ENCODE data around the gene XKR7. TPM values are rescaled to one million over a fixed set of nuclear protein-coding genes. Genes with fewer than 3 reads are reported as not detected.

XKR7 gene
- total RNA-seq, 3 donors from 2014 or later (not counting 1 experiment from before 2014, with no cell fraction given) = not detected

DNA sequence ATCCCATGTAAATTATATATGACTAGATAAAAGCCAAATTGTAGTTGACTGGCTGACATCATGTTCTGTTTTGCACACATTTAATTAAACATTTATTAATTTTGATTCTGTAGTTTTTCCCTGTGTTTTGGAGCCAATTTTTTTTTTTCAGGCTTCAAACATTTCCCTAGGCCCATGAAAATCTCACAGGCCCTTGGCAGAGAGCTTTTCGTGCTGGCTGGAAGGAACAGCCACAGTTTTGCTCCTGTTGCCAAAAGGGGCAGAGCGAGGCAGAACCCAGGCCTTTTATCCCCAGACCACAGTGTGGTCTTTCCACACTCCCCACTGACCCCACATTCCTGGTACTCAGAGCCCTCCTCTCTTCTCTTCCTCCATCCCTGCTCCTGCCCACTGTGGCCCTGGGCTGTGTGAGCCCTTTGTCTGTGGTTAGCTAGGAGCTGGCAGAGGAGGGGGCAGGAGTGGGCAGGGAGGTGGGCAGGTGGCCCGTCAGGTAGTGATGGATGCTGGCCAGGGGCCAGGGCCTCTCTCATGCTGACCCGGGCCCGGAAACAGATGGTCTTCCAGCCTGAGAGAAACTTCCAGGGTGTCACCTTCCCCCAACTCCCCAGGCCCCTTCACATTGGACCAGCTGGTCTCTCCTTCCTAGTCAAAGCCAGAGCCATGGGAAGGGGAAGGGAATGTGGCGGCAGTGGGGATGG, 22.8 kb downstream of the XKR7 start:
- Histone ChIP-seq H3K4me3 (ENCODE audit: low read length) (no peak overlapping the region), H3K9me3 (ENCODE audit: control insufficient read depth, insufficient read depth, low read length) (no peaks in the 10 kb centered on the region), H3K27ac (ENCODE audit: low read length) (no peak overlapping the region), H3K4me1 (ENCODE audit: control insufficient read depth, insufficient read depth, low read length) (no peaks in the 10 kb centered on the region), H3K36me3 (ENCODE audit: control insufficient read depth, insufficient read depth, low read length) (no peaks in the 10 kb centered on the region), H3K27me3 (ENCODE audit: control insufficient read depth, insufficient read depth, low read length) (peaks cover 3% of the 10 kb centered on the region)
- ATAC-seq (no peak), DNase-seq (no peak)
- TF ChIP-seq, protein P1, sequence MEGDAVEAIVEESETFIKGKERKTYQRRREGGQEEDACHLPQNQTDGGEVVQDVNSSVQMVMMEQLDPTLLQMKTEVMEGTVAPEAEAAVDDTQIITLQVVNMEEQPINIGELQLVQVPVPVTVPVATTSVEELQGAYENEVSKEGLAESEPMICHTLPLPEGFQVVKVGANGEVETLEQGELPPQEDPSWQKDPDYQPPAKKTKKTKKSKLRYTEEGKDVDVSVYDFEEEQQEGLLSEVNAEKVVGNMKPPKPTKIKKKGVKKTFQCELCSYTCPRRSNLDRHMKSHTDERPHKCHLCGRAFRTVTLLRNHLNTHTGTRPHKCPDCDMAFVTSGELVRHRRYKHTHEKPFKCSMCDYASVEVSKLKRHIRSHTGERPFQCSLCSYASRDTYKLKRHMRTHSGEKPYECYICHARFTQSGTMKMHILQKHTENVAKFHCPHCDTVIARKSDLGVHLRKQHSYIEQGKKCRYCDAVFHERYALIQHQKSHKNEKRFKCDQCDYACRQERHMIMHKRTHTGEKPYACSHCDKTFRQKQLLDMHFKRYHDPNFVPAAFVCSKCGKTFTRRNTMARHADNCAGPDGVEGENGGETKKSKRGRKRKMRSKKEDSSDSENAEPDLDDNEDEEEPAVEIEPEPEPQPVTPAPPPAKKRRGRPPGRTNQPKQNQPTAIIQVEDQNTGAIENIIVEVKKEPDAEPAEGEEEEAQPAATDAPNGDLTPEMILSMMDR (IDR thresholded peaks at IDR 0.05) = no peak
- no peak overlapping the region for H3K4me3 Mint-ChIP-seq
- H3K27ac Mint-ChIP-seq = no peak overlapping the region
- WGBS (ENCODE audit: insufficient coverage) = 59% methylated on average over 5 of the region's 6 CpGs
- H3K9me3 Mint-ChIP-seq = no peaks in the 10 kb centered on the region
- no peaks in the 10 kb centered on the region for H3K36me3 Mint-ChIP-seq
- H3K4me1 Mint-ChIP-seq = no peaks in the 10 kb centered on the region
- H3K27me3 Mint-ChIP-seq (ENCODE audit: low read depth in 2 of 2) = peaks cover 18 to 24% of the 10 kb centered on the region in 2 donors
- intact Hi-C loops (cut with micrococcal nuclease) = no loop called here

DNA sequence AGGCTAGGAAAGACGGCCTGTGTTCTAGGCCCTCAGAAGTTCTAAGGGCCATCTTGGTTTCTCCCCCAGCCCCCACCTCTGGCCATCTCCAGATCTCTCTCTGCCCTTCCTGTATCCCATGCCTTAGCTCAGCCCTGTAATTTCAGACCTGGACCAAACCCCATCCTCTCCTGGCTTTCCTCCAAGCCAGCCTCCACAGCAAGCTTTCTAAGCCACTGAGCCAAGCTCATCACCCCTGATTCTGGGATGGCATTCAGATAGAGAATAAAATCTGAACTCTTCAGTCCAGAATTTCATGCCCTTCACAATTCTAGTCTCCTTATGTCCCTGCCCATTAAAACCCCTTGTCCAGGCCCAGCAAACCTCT, 23.4 kb downstream of the XKR7 start:
- Mint-ChIP-seq H3K4me3 (no peak overlapping the region), H3K9me3 (no peaks in the 10 kb centered on the region), H3K27me3 (ENCODE audit: low read depth in 2 of 2) (peaks cover 22 to 24% of the 10 kb centered on the region in 2 donors), H3K36me3 (no peaks in the 10 kb centered on the region), H3K27ac (no peak overlapping the region), H3K4me1 (no peaks in the 10 kb centered on the region)
- Histone ChIP-seq H3K4me3 (ENCODE audit: low read length) (no peak overlapping the region), H3K36me3 (ENCODE audit: control insufficient read depth, insufficient read depth, low read length) (no peaks in the 10 kb centered on the region), H3K4me1 (ENCODE audit: control insufficient read depth, insufficient read depth, low read length) (no peaks in the 10 kb centered on the region), H3K9me3 (ENCODE audit: control insufficient read depth, insufficient read depth, low read length) (no peaks in the 10 kb centered on the region), H3K27ac (ENCODE audit: low read length) (no peak overlapping the region), H3K27me3 (ENCODE audit: control insufficient read depth, insufficient read depth, low read length) (peaks cover 3% of the 10 kb centered on the region)
- no CpG with 5 or more reads among the region's 1 CpG for WGBS (ENCODE audit: insufficient coverage)
- TF ChIP-seq, protein P1 (IDR thresholded peaks at IDR 0.05) = no peak
- DNase-seq (no peak), ATAC-seq (no peak)
- intact Hi-C loops (cut with micrococcal nuclease) = no loop called here

DNA sequence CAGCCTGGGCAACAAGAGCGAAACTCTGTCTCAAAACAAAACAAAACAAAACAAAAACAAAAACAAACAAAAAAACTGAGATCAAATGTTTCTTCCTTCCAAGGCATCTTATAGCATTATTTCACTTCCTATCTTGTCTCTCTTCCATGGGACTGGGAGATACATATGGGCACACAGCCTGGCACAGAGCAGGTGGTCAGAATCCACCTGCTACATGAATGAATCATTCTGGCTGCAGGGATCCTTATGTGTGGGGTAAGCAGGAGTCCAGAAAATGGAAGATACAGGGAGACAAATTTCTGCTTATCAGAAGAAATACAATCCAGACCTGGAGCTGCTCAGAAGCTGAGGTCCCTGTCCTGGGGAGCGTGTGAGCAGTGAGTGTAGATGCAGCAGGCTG, 24.1 kb downstream of the XKR7 start:
- ATAC-seq (no peak), DNase-seq (no peak)
- H3K36me3 ChIP-seq (ENCODE audit: control insufficient read depth, insufficient read depth, low read length) = no peaks in the 10 kb centered on the region
- Mint-ChIP-seq H3K36me3 (no peaks in the 10 kb centered on the region), H3K4me3 (no peak overlapping the region), H3K27me3 (ENCODE audit: low read depth in 2 of 2) (peaks cover 29 to 31% of the 10 kb centered on the region in 2 donors), H3K27ac (no peak overlapping the region), H3K4me1 (no peaks in the 10 kb centered on the region), H3K9me3 (no peaks in the 10 kb centered on the region)
- WGBS (ENCODE audit: insufficient coverage) = 85% methylated on average over 2 of the region's 2 CpGs
- intact Hi-C loops (cut with micrococcal nuclease) = no loop called here
- H3K27me3 ChIP-seq (ENCODE audit: control insufficient read depth, insufficient read depth, low read length) = peaks cover 3% of the 10 kb centered on the region
- H3K27ac ChIP-seq (ENCODE audit: low read length) = no peak overlapping the region
- H3K9me3 ChIP-seq (ENCODE audit: control insufficient read depth, insufficient read depth, low read length) = no peaks in the 10 kb centered on the region
- H3K4me3 ChIP-seq (ENCODE audit: low read length) = no peak overlapping the region
- TF ChIP-seq, protein P1 (IDR thresholded peaks at IDR 0.05) = no peak
- no peaks in the 10 kb centered on the region for H3K4me1 ChIP-seq (ENCODE audit: control insufficient read depth, insufficient read depth, low read length)

DNA sequence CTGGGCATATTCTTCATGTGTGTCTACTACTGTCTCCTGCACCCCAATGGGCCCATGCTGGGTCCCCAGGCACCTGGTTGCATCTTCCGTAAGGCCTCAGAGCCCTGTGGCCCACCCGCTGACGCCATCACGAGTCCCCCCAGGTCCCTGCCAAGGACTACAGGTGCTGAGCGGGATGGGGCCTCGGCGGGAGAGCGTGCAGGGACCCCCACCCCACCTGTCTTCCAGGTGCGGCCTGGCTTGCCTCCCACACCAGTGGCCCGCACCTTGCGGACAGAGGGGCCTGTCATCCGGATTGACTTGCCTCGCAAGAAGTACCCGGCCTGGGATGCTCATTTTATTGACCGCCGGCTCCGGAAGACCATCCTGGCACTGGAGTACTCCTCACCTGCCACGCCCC, 29.0 kb downstream of the XKR7 start:
- H3K27me3 ChIP-seq (ENCODE audit: control insufficient read depth, insufficient read depth, low read length) = peaks cover 3% of the 10 kb centered on the region
- WGBS (ENCODE audit: insufficient coverage) = 95% methylated on average over 18 of the region's 18 CpGs
- no peak overlapping the region for H3K27ac ChIP-seq (ENCODE audit: low read length)
- Mint-ChIP-seq H3K4me1 (no peaks in the 10 kb centered on the region), H3K9me3 (no peaks in the 10 kb centered on the region), H3K27ac (no peak overlapping the region), H3K36me3 (no peaks in the 10 kb centered on the region), H3K27me3 (ENCODE audit: low read depth in 2 of 2) (peaks cover 28 to 30% of the 10 kb centered on the region in 2 donors), H3K4me3 (no peak overlapping the region)
- H3K9me3 ChIP-seq (ENCODE audit: control insufficient read depth, insufficient read depth, low read length) = no peaks in the 10 kb centered on the region
- TF ChIP-seq, protein P1 (IDR thresholded peaks at IDR 0.05) = no peak
- intact Hi-C loops (cut with micrococcal nuclease) = no loop called here
- DNase-seq (no peak), ATAC-seq (no peak)
- no peaks in the 10 kb centered on the region for H3K36me3 ChIP-seq (ENCODE audit: control insufficient read depth, insufficient read depth, low read length)
- no peak overlapping the region for H3K4me3 ChIP-seq (ENCODE audit: low read length)
- H3K4me1 ChIP-seq (ENCODE audit: control insufficient read depth, insufficient read depth, low read length) = no peaks in the 10 kb centered on the region
